K562 (cell line): ENCODE data around the gene OGDH. TPM values are rescaled to one million over a fixed set of nuclear protein-coding genes. Genes with fewer than 3 reads are reported as not detected.

Source experiments
- ATAC-seq: fragments of 200-7000 bp; cut with Tn5 transposase; 3 replicates; pipeline ENCODE4 v1.9.1; 2020; ENCODE audit warnings: moderate library complexity
- BruUV-seq: library from RNA; stranded (reverse); fragments of 400-500 nt; replicated peaks from 2 replicates; lab custom pipeline; 2021; lab: Mats Ljungman, UMichigan
- CTCF ChIA-PET: fragments of 300-600 bp; formaldehyde crosslinking; extraction: SDS; loops from one replicate; lab custom pipeline; 2021; ENCODE audit warnings: low intra/inter-chr PET ratio; lab: Yijun Ruan, JAX
- POLR2A ChIA-PET: fragments of 300-600, 350-650 bp; sonication (Branson Sonifier 250); formaldehyde crosslinking; extraction: SDS; loops from one replicate; lab custom pipeline; 2021; ENCODE audit warnings: antibody characterized with exemption, inconsistent platforms; lab: Yijun Ruan, JAX
- DNase-seq, 4 experiments: peaks; one replicate each; pipeline versions ENCODE4 v3.0.0 to v3.0.0-alpha.2; 2011 to 2018; ENCODE audit warnings: low spot score in 3 of 4, mixed read lengths in 3 of 4; ENCODE audit errors: extremely low read depth in 1 of 4
- FAIRE-seq: peaks from 2 replicates; lab custom pipeline; 2011; peaks lifted over from hg19 to GRCh38; lab: Jason Lieb, UNC
- H2AFZ ChIP-seq: 2 replicates; pipeline ENCODE4 v1.6.0; 2011; ENCODE audit warnings: low read depth, low read length, control low read depth, inconsistent platforms
- H3K27ac ChIP-seq: fragments of 200-600 bp; 3 replicates; pipeline ENCODE4 v1.8.0; 2011; ENCODE audit warnings: low read depth, mild to moderate bottlenecking, control low read depth, inconsistent platforms, low read length, moderate library complexity, mixed read lengths; ENCODE audit errors: extremely low read depth
- H3K27me3 ChIP-seq, 2 experiments: fragments of 300-600 bp in 1 of 2; 2 replicates in 1 of 2; 3 replicates in 1 of 2; pipeline versions ENCODE4 v1.6.0 to v1.8.0; 2011; ENCODE audit warnings: inconsistent platforms in 2 of 2, low read length in 2 of 2, mild to moderate bottlenecking in 1 of 2, mixed read lengths in 1 of 2, moderate library complexity in 1 of 2; ENCODE audit not compliant: control insufficient read depth in 2 of 2, insufficient read depth in 2 of 2
- H3K36me3 ChIP-seq: fragments of 300-600 bp; 3 replicates; pipeline ENCODE4 v1.8.0; 2011; ENCODE audit warnings: mild to moderate bottlenecking, low read length, inconsistent platforms; ENCODE audit not compliant: control insufficient read depth, insufficient read depth
- H3K4me1 ChIP-seq, 2 experiments: fragments of 200-600 bp in 1 of 2; replicated peaks in 1 of 2; 2 replicates in 1 of 2; 3 replicates in 1 of 2; pipeline versions ENCODE4 v1.5.1 to v1.8.0; 2011; ENCODE audit warnings: inconsistent platforms in 2 of 2, low read length in 2 of 2, mild to moderate bottlenecking in 1 of 2, mixed read lengths in 1 of 2, moderate library complexity in 1 of 2; ENCODE audit not compliant: control insufficient read depth in 2 of 2, insufficient read depth in 2 of 2
- H3K4me2 ChIP-seq: 2 replicates; pipeline ENCODE4 v1.6.1; 2011; ENCODE audit warnings: low read length, control low read depth, inconsistent platforms, mixed read lengths; ENCODE audit not compliant: insufficient read depth
- H3K4me3 ChIP-seq: fragments of 200-600 bp; sonication (generic), shearing (Covaris generic); 2 replicates; pipeline ENCODE4 v1.5.1; 2016; ENCODE audit warnings: control low read depth, inconsistent platforms
- H3K79me2 ChIP-seq: fragments of 200-600 bp; 3 replicates; pipeline ENCODE4 v1.8.0; 2011; ENCODE audit warnings: low read length, inconsistent platforms; ENCODE audit not compliant: control insufficient read depth, insufficient read depth
- H3K9ac ChIP-seq, 2 experiments: 2 replicates each; pipeline versions ENCODE4 v1.6.0 to v1.6.1; 2011; ENCODE audit warnings: low read depth in 2 of 2, low read length in 2 of 2, control low read depth in 1 of 2, inconsistent platforms in 1 of 2, mild to moderate bottlenecking in 1 of 2, mixed read lengths in 1 of 2; ENCODE audit not compliant: insufficient read depth in 1 of 2
- H3K9me1 ChIP-seq: one replicate; pipeline ENCODE4 v1.6.0; 2011; ENCODE audit warnings: inconsistent platforms, mild to moderate bottlenecking, low read length, moderate library complexity; ENCODE audit not compliant: control insufficient read depth, insufficient read depth
- H3K9me3 ChIP-seq: replicated peaks from 2 replicates; pipeline ENCODE4 v1.5.1; 2011; ENCODE audit warnings: low read depth, low read length, inconsistent platforms; ENCODE audit not compliant: control insufficient read depth, insufficient read depth
- H4K20me1 ChIP-seq: replicated peaks from 2 replicates; pipeline ENCODE4 v1.6.1; 2011; ENCODE audit warnings: low read length, inconsistent platforms, mixed read lengths; ENCODE audit not compliant: control insufficient read depth, insufficient read depth
- CC2D1A ChIP-seq: fragments of 450-650 bp; IDR thresholded peaks from 2 replicates; pipeline ENCODE4 v1.6.1; 2017; ENCODE audit warnings: mild to moderate bottlenecking
- KAT7 ChIP-seq: sonication (generic); formaldehyde crosslinking; IDR thresholded peaks from 2 replicates; pipeline ENCODE4 v1.8.0; 2022; ENCODE audit warnings: missing genetic modification reagents, mild to moderate bottlenecking, borderline replicate concordance
- L3MBTL2 ChIP-seq: fragments of 450-650 bp; IDR thresholded peaks from 2 replicates; pipeline ENCODE4 v1.6.1; 2016; ENCODE audit warnings: mild to moderate bottlenecking, moderate library complexity
- POLR2A ChIP-seq: fragments of 450-650 bp; conservative IDR thresholded peaks from 2 replicates; pipeline ENCODE4 v1.6.1; 2016
- POU5F1 ChIP-seq: fragments of 150-350 bp; IDR thresholded peaks from 2 replicates; pipeline ENCODE4 v1.6.1; 2014; ENCODE audit warnings: borderline replicate concordance, low read length, low read depth, mild to moderate bottlenecking; ENCODE audit not compliant: partially characterized antibody
- RBM39 ChIP-seq: fragments of 200-400 bp; formaldehyde crosslinking; optimal IDR thresholded peaks from 2 replicates; pipeline ENCODE3; 2018; ENCODE audit warnings: low read depth, low read length
- SMAD4 ChIP-seq: fragments of 250-450 bp; sonication (Bioruptor Pico); conservative IDR thresholded peaks from 2 replicates; pipeline ENCODE4 v1.8.0; 2021; ENCODE audit warnings: inconsistent platforms, mild to moderate bottlenecking, moderate library complexity
- SMC3 ChIP-seq: conservative IDR thresholded peaks from 2 replicates; pipeline ENCODE4 v1.6.1; 2011; ENCODE audit warnings: low read depth, low read length, improper control_type of control experiment; ENCODE audit not compliant: insufficient read depth
- ZBTB17 ChIP-seq: fragments of 450-650 bp; formaldehyde crosslinking; IDR thresholded peaks from 2 replicates; pipeline ENCODE4 v1.4.0; 2020; ENCODE audit warnings: mild to moderate bottlenecking
- ZBTB49 ChIP-seq: sonication (generic); formaldehyde crosslinking; IDR thresholded peaks from 2 replicates; pipeline ENCODE4 v1.8.0; 2022; ENCODE audit warnings: missing genetic modification reagents, mild to moderate bottlenecking, borderline replicate concordance
- ZBTB8A ChIP-seq: fragments of 450-650 bp; IDR thresholded peaks from 2 replicates; pipeline ENCODE4 v1.6.1; 2018; ENCODE audit warnings: mild to moderate bottlenecking, moderate library complexity; ENCODE audit not compliant: partially characterized antibody
- ZHX1 ChIP-seq: fragments of 150-350 bp; conservative IDR thresholded peaks from 2 replicates; pipeline ENCODE4 v1.6.1; 2014; ENCODE audit warnings: low read length
- ZNF324 ChIP-seq: fragments of 250-450 bp; sonication (Bioruptor Pico); IDR thresholded peaks from 2 replicates; pipeline ENCODE4 v1.4.0; 2020; ENCODE audit warnings: mild to moderate bottlenecking
- WGBS: fragments of 100-300 bp; shearing (Covaris generic); methylation state at CpG from one replicate; pipeline ENCODE4 v1.1.6; 2016; ENCODE audit warnings: low coverage, mixed read lengths; ENCODE audit not compliant: insufficient coverage; ENCODE audit errors: missing lambda C conversion rate; 5-methylcytosine and 5-hydroxymethylcytosine counted together
- in situ Hi-C: fragments of 300-500 bp; cut with MboI; formaldehyde crosslinking; loops from 4 replicates; pipeline ENCODE4 v1.15.0; 2018; ENCODE audit warnings: inconsistent platforms, mixed read lengths
- intact Hi-C: fragments of 100-400 bp; cut with micrococcal nuclease; formaldehyde crosslinking; loops from 2 replicates; pipeline ENCODE4 v1.14.2; 2022
- polyA plus RNA-seq, 8 experiments: library from polyadenylated mRNA; depleted of rRNA in 4 of 8; stranded (reverse) in 5 of 8; unstranded in 3 of 8; fragments of >200 nt; fragmentation: Nextera tagmentation in 2 of 8; fragmentation: Illumina TruSeq in 1 of 8; extraction: Ambion mirVana in 2 of 8; extraction: Trizol in 1 of 8; gene quantifications; 2 replicates each; pipeline versions ENCODE4 v1.2.1 to v1.2.3, GENCODE V29; 2011 to 2014; ENCODE audit warnings: inconsistent platforms in 1 of 8, missing spikeins in 1 of 8
- total RNA-seq, 7 experiments: library from RNA; depleted of rRNA in 6 of 7; stranded (reverse); fragments of >200 nt in 6 of 7; fragmentation: Illumina TruSeq in 2 of 7; extraction: Trizol in 2 of 7; gene quantifications; 2 replicates each; pipeline versions ENCODE4 v1.2.1 to v1.2.3, GENCODE V29; 2011 to 2021; ENCODE audit warnings: low replicate concordance in 1 of 7
- TF ChIP-seq, protein P1 (sequence below): fragments of 450-650 bp; conservative IDR thresholded peaks from 2 replicates; pipeline ENCODE4 v1.6.1; 2016; ENCODE audit warnings: missing genetic modification characterization, low read depth, mild to moderate bottlenecking, control low read depth, missing compliant biosample characterization

OGDH gene
- total and polyA plus RNA-seq, 9 of the 15 experiments (the other 6 are each of a cell fraction or from before 2014, with no cell fraction given): 3.1 to 80.3 (median 23.5) TPM

DNA sequence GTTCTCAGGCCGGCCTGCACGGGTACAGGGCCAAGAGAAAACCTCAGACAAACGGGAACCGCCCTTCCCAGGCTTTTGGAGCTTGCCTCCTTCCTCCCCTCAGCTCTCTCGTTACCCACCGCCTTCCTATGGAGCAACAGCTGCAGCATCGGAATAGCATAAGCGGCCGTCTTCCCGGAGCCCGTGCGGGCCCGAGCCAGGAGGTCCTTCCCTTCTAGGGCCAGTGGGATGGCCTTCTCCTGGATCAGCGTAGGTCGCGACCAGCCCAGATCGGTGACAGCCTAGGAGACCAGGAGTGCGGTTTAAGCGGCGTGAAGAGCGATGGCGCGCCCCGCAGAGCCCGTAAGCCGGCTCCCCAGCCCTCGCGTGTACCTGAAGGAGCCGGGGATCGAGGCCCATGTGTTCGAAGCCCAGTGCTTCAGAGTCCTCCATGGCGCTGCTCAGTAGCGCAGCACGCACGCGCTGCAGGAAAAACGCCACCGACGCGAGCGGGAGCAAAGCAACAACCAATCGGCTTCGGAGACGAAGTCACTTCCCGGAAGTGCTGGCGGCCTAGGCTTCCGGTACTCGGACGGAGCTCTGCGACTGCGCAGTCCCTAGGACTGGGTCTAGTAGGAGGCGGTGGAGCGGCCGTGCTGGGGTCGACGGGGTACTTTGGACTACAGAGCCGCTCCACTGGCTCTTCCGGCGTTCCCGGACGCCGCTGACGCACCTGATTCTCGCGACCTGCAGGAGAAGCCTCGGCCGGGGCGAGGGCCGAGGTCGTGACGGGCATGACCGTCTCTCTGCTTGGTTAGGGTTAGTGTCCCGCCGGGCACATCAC, 32.8 kb upstream of the OGDH start, which contains the start of gene DDX56:
Gene DDX56 (minus strand): TSS at position 445 of the 823 bp plus-strand sequence. CDS start 13 bp downstream, at position 432.
- H3K9me1 ChIP-seq: no peaks in the 10 kb centered on the region
- peak within 1 kb of the TSS; percentile 75 for H3K4me3 ChIP-seq
- FAIRE-seq (peak; percentile 98), ATAC-seq (peak; percentile 98), DNase-seq (peak; percentile 96 to 98 (median 97))
- under 1% methylated on average over 70 of the region's 74 CpGs for WGBS
- no peaks in the 10 kb centered on the region for H3K27me3 ChIP-seq
- peak within 1 kb of the TSS; percentile 85 for H3K27ac ChIP-seq
- H3K4me1 ChIP-seq: peaks cover 18 to 24% of the 10 kb centered on the region in 2 experiments; a peak in 4 of 5 replicates
- no peaks in the 10 kb centered on the region; the same call in 1 of the 2 replicates for H4K20me1 ChIP-seq
- intact Hi-C loops (no loop called here), in situ Hi-C loops (no loop called here)
- H3K79me2 ChIP-seq: peaks cover 59% of the 10 kb centered on the region
- no peaks in the 10 kb centered on the region for H3K9me3 ChIP-seq
- no TSS peak for BruUV-seq
- H3K4me2 ChIP-seq: peak within 1 kb of the TSS; percentile 97
- ChIA-PET POLR2A (interaction anchor here (0.6 to 4.3 kb wide), 19 partner anchors 8 to 513 kb away, joined by 3 to 38 read pairs (median 3); partner anchors contain the start of genes OGDH, PPIA, PURB and TMED4), CTCF (interaction anchor here (0.7 kb wide), 1 partner anchor 563 kb away, joined by 4 read pairs; no protein-coding TSS in a partner anchor)
- peak within 1 kb of the TSS; percentile 93 for H2AFZ ChIP-seq
- peak within 1 kb of the TSS; percentile 97 to 98 for H3K9ac ChIP-seq
- peaks cover 69% of the 10 kb centered on the region for H3K36me3 ChIP-seq
- TF ChIP-seq KAT7 (peak; percentile 85; the same call in 1 of the 2 replicates), ZBTB17 (CRISPR knock-in tag) (peak; percentile 35; the same call in 1 of the 2 replicates), ZBTB8A (no peak), ZNF324 (no peak), POLR2A (peak; percentile 95), RBM39 (no peak), SMC3 (no peak), L3MBTL2 (peak; percentile 99), ZBTB49 (CRISPR knock-in tag) (no peak), ZHX1 (0 out of 2 replicates have a peak, but pooled peaks have one; percentile 12), SMAD4 (CRISPR knock-in tag) (peak; percentile 49; the same call in 1 of the 2 replicates), POU5F1 (peak; percentile 51), CC2D1A (peak; percentile 97; the same call in 1 of the 2 replicates)
- TF ChIP-seq, protein P1, sequence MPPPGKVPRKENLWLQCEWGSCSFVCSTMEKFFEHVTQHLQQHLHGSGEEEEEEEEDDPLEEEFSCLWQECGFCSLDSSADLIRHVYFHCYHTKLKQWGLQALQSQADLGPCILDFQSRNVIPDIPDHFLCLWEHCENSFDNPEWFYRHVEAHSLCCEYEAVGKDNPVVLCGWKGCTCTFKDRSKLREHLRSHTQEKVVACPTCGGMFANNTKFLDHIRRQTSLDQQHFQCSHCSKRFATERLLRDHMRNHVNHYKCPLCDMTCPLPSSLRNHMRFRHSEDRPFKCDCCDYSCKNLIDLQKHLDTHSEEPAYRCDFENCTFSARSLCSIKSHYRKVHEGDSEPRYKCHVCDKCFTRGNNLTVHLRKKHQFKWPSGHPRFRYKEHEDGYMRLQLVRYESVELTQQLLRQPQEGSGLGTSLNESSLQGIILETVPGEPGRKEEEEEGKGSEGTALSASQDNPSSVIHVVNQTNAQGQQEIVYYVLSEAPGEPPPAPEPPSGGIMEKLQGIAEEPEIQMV: peak; percentile 97
